Measurements from ENCODE around the gene C6orf89. TPM values are rescaled to one million over a fixed set of nuclear protein-coding genes. Genes with fewer than 3 reads are reported as not detected.

C6orf89 gene
- total RNA-seq, 1 experiment from 2014 or later, result 32.9 TPM

GRCh38 chr6:36924778-36925374 lies 39.1 kb downstream of the C6orf89 start:
- ChIA-PET RAD21 (ENCODE audit: low non-redundant PET in 1 of 2, low total read pairs in 2 of 2, uncharacterized antibody in 2 of 2, unreplicated experiment in 2 of 2) (no interaction called here), POLR2A (no interaction called here), CTCF (no interaction called here)
- Histone ChIP-seq H3K4me1 (ENCODE audit: control insufficient read depth in 1 of 2, insufficient read depth in 2 of 2, low read length in 2 of 2) (peaks cover 3 to 5% of the 10 kb centered on the region in 2 experiments; a peak in 3 of 4 replicates), H4K20me1 (ENCODE audit: insufficient read depth) (no peaks in the 10 kb centered on the region), H3K4me3 (replicated peaks in 1 of 2; ENCODE audit: low read depth in 1 of 2, low read length in 2 of 2) (no peak overlapping the region), H3K9me3 (ENCODE audit: control insufficient read depth in 1 of 2, insufficient read depth in 1 of 2, low read depth in 1 of 2, low read length in 2 of 2) (no peaks in the 10 kb centered on the region), H2AFZ (ENCODE audit: low read depth, low read length, poor library complexity, severe bottlenecking) (no peak overlapping the region), H3K27ac (ENCODE audit: low read depth, low read length) (no peak overlapping the region), H3K9me2 (ENCODE audit: insufficient read depth) (no peaks in the 10 kb centered on the region), H3K27me3 (ENCODE audit: insufficient read depth, low read length) (no peaks in the 10 kb centered on the region), H3K36me3 (ENCODE audit: control insufficient read depth in 1 of 2, insufficient read depth in 2 of 2, low read length in 2 of 2) (peaks cover 0 to 2% of the 10 kb centered on the region in 2 experiments; a peak in 1 of 4 replicates), H3K9ac (ENCODE audit: low read length) (no peak overlapping the region), H3K79me2 (ENCODE audit: insufficient read depth, low read length) (no peaks in the 10 kb centered on the region), H3K4me2 (ENCODE audit: low read length) (no peak overlapping the region)
- intact Hi-C loops (cut with micrococcal nuclease), result no loop called here
- no peak for ATAC-seq
- no peak for DNase-seq (ENCODE audit: low read depth, low spot score)
- TF ChIP-seq EZH2phosphoT487 (IDR thresholded peaks at IDR 0.05; ENCODE audit: borderline replicate concordance), result no peak
- TF ChIP-seq SP1 (IDR thresholded peaks at IDR 0.05; ENCODE audit: low read depth), result no peak
- no TSS peak for BruUV-seq (replicated peaks)

GRCh38 chr6:36925809-36926208 lies 40.1 kb downstream of the C6orf89 start:
- RAD21 ChIA-PET (ENCODE audit: low non-redundant PET in 1 of 2, low total read pairs in 2 of 2, uncharacterized antibody in 2 of 2, unreplicated experiment in 2 of 2), result no interaction called here
- POLR2A ChIA-PET, result no interaction called here
- intact Hi-C loops (cut with micrococcal nuclease), result no loop called here
- DNase-seq (ENCODE audit: low read depth, low spot score) (no peak), ATAC-seq (no peak)
- Histone ChIP-seq H3K27me3 (ENCODE audit: insufficient read depth, low read length) (no peaks in the 10 kb centered on the region), H3K9me2 (ENCODE audit: insufficient read depth) (no peaks in the 10 kb centered on the region), H3K9me3 (ENCODE audit: control insufficient read depth in 1 of 2, insufficient read depth in 1 of 2, low read depth in 1 of 2, low read length in 2 of 2) (no peaks in the 10 kb centered on the region), H4K20me1 (ENCODE audit: insufficient read depth) (no peaks in the 10 kb centered on the region), H3K9ac (ENCODE audit: low read length) (no peak overlapping the region), H3K79me2 (ENCODE audit: insufficient read depth, low read length) (no peaks in the 10 kb centered on the region), H2AFZ (ENCODE audit: low read depth, low read length, poor library complexity, severe bottlenecking) (no peak overlapping the region), H3K4me1 (ENCODE audit: control insufficient read depth in 1 of 2, insufficient read depth in 2 of 2, low read length in 2 of 2) (peaks cover 0 to 3% of the 10 kb centered on the region in 2 experiments; a peak in 1 of 4 replicates), H3K4me3 (replicated peaks in 1 of 2; ENCODE audit: low read depth in 1 of 2, low read length in 2 of 2) (no peak overlapping the region), H3K27ac (ENCODE audit: low read depth, low read length) (no peak overlapping the region), H3K4me2 (ENCODE audit: low read length) (no peak overlapping the region), H3K36me3 (ENCODE audit: control insufficient read depth in 1 of 2, insufficient read depth in 2 of 2, low read length in 2 of 2) (peaks cover 0 to 2% of the 10 kb centered on the region in 2 experiments; a peak in 1 of 4 replicates)
- CTCF ChIA-PET, result no interaction called here
- no TSS peak for BruUV-seq (replicated peaks)
- TF ChIP-seq MAX (IDR thresholded peaks at IDR 0.05), result no peak
- no peak for TF ChIP-seq JUND (IDR thresholded peaks at IDR 0.05)
- TF ChIP-seq SIN3A (IDR thresholded peaks at IDR 0.05; ENCODE audit: low read depth), result no peak
- TF ChIP-seq SRF (IDR thresholded peaks at IDR 0.05; ENCODE audit: low read depth), result no peak
- TF ChIP-seq TCF7L2 (IDR thresholded peaks at IDR 0.05; ENCODE audit: borderline replicate concordance, extremely low read depth, insufficient read depth, insufficient read length), result no peak
- no peak for TF ChIP-seq ZBTB33 (IDR thresholded peaks at IDR 0.05; ENCODE audit: extremely low read depth, insufficient replicate concordance, low read length)
- no peak for TF ChIP-seq SP1 (IDR thresholded peaks at IDR 0.05; ENCODE audit: low read depth)
- no peak for TF ChIP-seq CTCF (IDR thresholded peaks at IDR 0.05 in 2 of 3, conservative IDR thresholded peaks at IDR 0.05 in 1 of 3; ENCODE audit: borderline replicate concordance in 1 of 3, insufficient read depth in 1 of 3, low read depth in 2 of 3, low read length in 2 of 3)
- TF ChIP-seq POLR2AphosphoS5 (IDR thresholded peaks at IDR 0.05; ENCODE audit: low read depth, low read length), result no peak
- TF ChIP-seq CEBPB (IDR thresholded peaks at IDR 0.05; ENCODE audit: low read depth), result no peak
- no peak for TF ChIP-seq YY1 (IDR thresholded peaks at IDR 0.05; ENCODE audit: extremely low read depth, insufficient replicate concordance, low read depth, low read length)
- TF ChIP-seq EZH2 (IDR thresholded peaks at IDR 0.05), result no peak
- no peak for TF ChIP-seq FOSL1 (IDR thresholded peaks at IDR 0.05; ENCODE audit: low read depth)

All from HCT116 (cell line).